Measurements from ENCODE around the gene GPR176.

GPR176 gene, protein sequence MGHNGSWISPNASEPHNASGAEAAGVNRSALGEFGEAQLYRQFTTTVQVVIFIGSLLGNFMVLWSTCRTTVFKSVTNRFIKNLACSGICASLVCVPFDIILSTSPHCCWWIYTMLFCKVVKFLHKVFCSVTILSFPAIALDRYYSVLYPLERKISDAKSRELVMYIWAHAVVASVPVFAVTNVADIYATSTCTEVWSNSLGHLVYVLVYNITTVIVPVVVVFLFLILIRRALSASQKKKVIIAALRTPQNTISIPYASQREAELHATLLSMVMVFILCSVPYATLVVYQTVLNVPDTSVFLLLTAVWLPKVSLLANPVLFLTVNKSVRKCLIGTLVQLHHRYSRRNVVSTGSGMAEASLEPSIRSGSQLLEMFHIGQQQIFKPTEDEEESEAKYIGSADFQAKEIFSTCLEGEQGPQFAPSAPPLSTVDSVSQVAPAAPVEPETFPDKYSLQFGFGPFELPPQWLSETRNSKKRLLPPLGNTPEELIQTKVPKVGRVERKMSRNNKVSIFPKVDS

DNA sequence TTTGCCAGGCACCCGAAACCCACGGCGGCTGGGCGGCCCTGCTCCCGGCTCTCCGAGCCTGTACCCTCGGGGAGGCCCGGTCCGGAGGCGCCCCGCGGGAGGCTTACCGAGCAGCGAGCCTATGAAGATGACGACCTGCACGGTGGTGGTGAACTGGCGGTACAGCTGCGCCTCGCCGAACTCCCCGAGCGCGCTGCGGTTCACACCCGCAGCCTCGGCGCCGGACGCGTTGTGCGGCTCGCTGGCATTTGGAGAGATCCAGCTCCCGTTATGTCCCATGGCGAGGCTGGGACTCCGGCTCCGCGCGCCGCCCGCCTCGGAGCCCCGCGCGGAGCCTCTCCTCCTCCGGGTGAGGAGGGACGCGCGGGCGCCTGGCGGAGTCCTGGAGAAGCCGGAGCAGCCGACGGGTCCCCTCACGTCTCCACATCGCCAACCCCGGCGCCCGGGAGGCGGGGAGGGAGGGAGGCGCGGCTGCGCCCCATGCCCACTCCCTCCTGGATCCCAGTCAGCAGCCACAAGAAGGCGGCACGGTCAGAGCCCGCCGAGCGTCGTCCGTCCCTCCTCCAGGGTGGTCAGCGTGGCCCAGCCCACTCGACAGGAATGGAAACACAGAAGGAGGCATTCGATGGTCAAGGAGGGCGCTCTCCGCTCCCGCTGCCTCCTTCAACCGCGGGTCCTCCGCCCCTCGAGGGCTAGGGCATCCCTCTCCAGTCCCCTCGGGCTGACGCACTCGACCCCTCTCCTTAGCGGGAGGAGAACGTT is at the start of gene GPR176:
Gene GPR176 (minus strand): TSS at position 519 of the 762 bp plus-strand sequence. CDS start 240 bp downstream, at position 279.
- DNase-seq (ENCODE audit: low read depth), result no peak
- TF ChIP-seq, protein P1, sequence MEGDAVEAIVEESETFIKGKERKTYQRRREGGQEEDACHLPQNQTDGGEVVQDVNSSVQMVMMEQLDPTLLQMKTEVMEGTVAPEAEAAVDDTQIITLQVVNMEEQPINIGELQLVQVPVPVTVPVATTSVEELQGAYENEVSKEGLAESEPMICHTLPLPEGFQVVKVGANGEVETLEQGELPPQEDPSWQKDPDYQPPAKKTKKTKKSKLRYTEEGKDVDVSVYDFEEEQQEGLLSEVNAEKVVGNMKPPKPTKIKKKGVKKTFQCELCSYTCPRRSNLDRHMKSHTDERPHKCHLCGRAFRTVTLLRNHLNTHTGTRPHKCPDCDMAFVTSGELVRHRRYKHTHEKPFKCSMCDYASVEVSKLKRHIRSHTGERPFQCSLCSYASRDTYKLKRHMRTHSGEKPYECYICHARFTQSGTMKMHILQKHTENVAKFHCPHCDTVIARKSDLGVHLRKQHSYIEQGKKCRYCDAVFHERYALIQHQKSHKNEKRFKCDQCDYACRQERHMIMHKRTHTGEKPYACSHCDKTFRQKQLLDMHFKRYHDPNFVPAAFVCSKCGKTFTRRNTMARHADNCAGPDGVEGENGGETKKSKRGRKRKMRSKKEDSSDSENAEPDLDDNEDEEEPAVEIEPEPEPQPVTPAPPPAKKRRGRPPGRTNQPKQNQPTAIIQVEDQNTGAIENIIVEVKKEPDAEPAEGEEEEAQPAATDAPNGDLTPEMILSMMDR (IDR thresholded peaks at IDR 0.05; ENCODE audit: insufficient read depth, low read depth, low read length, missing control alignments), result no peak
- peak within 1 kb of the TSS; percentile 90 for H3K4me3 ChIP-seq (ENCODE audit: low read depth, low read length)

DNA sequence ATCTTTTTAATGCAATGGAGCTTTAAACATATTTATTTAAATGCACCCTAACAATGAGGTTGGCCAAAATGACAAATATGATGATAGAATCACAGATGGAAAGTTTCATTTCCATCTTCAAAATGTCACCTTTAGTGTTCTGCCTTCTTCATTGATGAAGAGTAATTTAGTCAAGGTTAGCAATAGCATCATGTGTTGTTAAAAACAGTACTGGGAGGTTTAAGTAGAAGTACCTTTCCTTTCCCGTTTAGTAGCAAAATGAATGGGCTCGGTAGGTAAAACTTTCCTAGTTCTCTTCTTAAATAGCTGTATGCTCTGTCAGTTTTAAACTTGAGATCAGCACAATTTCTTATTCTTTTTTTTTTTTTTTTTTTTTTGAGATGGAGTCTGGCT is 48.9 kb upstream of the GPR176 start:
- TF ChIP-seq, protein P1 (IDR thresholded peaks at IDR 0.05; ENCODE audit: insufficient read depth, low read depth, low read length, missing control alignments), result no peak
- no peak overlapping the region for H3K4me3 ChIP-seq (ENCODE audit: low read depth, low read length)
- DNase-seq (ENCODE audit: low read depth), result no peak

DNA sequence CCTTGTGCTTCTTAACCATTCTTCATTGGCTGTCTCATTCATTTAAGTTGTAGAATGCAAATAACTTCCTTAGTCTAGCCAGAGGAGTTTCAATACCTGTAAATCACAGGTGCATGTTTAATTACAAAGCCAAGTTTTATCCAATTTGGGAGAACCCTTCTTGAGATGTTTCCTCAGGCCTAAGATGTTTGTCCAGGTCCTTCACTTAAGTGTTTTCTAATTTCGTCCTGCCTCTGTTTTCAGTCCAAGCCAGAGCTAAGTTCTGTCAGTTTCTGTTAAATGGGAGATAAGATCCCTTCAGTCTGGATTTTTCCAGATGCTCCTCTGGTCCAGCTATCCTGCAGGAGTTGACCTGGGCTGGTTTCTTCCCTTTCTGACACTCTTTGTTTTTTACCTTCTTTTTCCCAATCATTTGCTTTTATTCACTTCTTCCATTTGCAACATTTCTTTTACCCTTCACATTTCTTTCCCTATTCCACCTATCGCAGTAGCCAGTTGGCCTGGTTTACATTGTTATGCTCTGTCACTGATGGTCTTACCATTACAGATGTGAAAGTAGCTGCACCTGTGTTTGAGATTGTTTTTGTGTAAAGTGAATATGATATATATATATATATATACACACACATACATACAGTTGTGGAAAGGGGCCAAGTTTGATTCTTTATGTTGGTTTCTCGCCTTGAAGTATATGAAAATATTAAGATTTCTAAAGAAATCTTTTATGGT is 48.4 kb upstream of the GPR176 start:
- DNase-seq (ENCODE audit: low read depth), result no peak
- no peak overlapping the region for H3K4me3 ChIP-seq (ENCODE audit: low read depth, low read length)
- TF ChIP-seq, protein P1 (IDR thresholded peaks at IDR 0.05; ENCODE audit: insufficient read depth, low read depth, low read length, missing control alignments), result no peak

DNA sequence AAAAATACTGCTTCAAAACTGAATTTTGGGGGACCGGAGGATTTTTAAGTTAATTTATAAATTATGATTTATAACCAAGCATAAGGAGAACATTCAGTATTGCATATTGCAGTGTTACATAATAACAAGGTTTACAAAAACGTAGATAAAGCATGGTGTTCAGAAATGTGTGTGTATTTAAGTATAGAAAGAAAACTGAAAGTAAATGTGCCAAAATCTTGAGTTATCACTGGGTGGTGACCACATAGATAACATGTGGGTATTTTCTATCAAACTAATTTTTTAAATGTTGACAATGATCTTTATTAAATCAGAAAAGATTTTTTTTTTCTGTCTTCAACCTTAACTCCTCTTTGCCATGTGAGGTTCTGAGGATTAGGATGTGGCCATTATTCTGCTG is 46.5 kb upstream of the GPR176 start:
- H3K4me3 ChIP-seq (ENCODE audit: low read depth, low read length), result no peak overlapping the region
- TF ChIP-seq, protein P1 (IDR thresholded peaks at IDR 0.05; ENCODE audit: insufficient read depth, low read depth, low read length, missing control alignments), result no peak

DNA sequence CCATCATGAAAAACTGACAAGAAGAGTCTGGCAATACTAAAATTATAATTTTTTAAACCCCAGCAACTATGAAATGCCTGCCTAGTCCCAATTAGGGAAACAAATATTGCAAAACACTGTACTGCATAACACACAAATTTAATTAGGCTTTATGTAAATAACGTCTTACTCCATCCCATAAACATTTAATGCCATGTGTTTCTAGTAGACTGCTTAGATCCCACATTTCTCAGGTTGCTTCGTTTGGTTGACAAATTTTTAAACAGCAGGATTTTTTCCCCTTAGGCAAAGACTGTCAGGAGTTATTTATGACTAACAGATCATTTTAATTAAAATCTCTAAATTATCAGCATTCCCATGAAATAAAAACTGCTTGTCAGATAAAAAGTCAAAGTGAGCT is 43.7 kb upstream of the GPR176 start:
- no peak for DNase-seq (ENCODE audit: low read depth)
- TF ChIP-seq, protein P1 (IDR thresholded peaks at IDR 0.05; ENCODE audit: insufficient read depth, low read depth, low read length, missing control alignments), result no peak
- no peak overlapping the region for H3K4me3 ChIP-seq (ENCODE audit: low read depth, low read length)

More for the DNA sequence above, 46.5 kb upstream of the GPR176 start:
- no peak for DNase-seq (ENCODE audit: low read depth)

DNA sequence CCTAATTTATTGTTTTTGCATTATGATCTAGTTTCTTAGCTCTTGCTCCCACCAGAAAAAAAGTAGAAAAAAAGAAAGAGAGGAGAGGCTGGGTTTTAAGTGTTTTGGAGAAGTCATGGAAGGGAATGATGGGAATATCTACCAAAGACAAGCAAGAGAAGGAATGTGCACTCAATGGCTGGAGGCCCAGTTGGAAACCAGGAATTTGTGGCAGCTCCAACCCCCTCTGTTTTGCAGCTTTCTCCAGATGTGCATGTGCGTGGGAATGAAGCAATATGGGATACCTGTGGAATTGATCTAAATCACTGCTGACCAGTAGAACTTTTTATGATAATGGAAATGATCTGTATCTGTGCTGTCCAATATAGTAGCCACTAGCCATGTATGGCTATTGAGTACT is 41.0 kb upstream of the GPR176 start:
- TF ChIP-seq, protein P1 (IDR thresholded peaks at IDR 0.05; ENCODE audit: insufficient read depth, low read depth, low read length, missing control alignments), result no peak
- DNase-seq (ENCODE audit: low read depth), result no peak
- H3K4me3 ChIP-seq (ENCODE audit: low read depth, low read length), result no peak overlapping the region

All from GM12865 (cell line).